Measurements from ENCODE around the gene PCDHGA12.
"Not testable (repeated sequence)": the region's sequence is repeated elsewhere in the genome, so short reads cannot be mapped to it uniquely, and the experiment has no call there.

PCDHGA12 gene

GRCh38 chr5:141419074-141419880, 11.0 kb upstream of the PCDHGA12 start:
- DNase-seq (ENCODE audit: insufficient read length) = no peak
- no peak for FAIRE-seq
- no peak for TF ChIP-seq TAF1 (IDR thresholded peaks at IDR 0.05; ENCODE audit: borderline replicate concordance, low read depth, low read length)
- no peak for TF ChIP-seq POLR2A (IDR thresholded peaks at IDR 0.05; ENCODE audit: low read depth, low read length)
- TF ChIP-seq POLR2AphosphoS5 (IDR thresholded peaks at IDR 0.05; ENCODE audit: low read depth, low read length) = no peak

DNA sequence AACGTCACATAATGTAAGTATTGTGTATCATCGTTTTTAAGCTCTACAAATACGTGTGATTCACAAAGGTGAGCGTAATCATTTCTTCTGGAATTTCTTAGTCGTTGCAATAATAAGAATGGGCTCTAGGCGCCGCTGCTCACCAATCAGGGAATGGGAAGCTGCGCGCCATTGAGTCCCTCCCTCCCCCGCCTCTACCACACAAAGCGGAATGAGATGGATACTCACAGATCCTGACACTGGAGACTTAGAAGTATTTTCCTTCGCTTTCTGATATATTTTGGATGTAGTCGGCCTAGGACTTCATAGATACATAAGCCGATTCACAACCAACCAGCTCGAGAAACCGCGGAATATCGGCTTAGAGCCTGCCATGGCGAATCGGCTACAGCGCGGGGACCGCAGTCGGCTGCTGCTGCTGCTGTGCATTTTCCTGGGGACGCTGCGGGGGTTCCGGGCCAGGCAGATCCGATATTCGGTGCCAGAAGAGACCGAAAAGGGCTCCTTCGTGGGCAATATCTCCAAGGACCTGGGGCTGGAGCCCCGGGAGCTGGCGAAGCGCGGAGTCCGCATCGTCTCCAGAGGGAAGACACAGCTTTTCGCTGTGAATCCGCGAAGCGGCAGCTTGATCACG, 9.3 kb upstream of the PCDHGA12 start, which contains the start of gene PCDHGA11:
Gene PCDHGA11 (plus strand): TSS at position 197 of the 634 bp plus-strand sequence. CDS start 177 bp downstream, at position 374.
- no peak for TF ChIP-seq POLR2AphosphoS5 (IDR thresholded peaks at IDR 0.05; ENCODE audit: low read depth, low read length)
- no peak for TF ChIP-seq TAF1 (IDR thresholded peaks at IDR 0.05; ENCODE audit: borderline replicate concordance, low read depth, low read length)
- no peak for TF ChIP-seq POLR2A (IDR thresholded peaks at IDR 0.05; ENCODE audit: low read depth, low read length)
- DNase-seq (ENCODE audit: insufficient read length) (peak; percentile 44), FAIRE-seq (peak; percentile 76)

DNA sequence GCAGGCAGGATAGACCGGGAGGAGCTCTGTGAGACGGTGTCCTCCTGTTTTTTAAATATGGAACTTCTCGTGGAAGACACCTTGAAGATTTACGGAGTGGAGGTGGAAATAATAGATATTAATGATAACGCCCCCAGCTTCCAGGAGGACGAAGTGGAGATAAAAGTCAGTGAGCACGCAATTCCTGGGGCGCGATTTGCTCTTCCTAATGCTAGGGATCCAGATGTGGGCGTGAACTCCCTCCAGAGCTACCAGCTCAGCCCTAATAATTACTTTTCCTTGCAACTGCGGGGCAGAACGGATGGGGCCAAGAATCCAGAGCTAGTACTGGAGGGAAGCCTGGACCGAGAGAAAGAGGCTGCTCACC, 8.8 kb upstream of the PCDHGA12 start:
- DNase-seq (ENCODE audit: insufficient read length) = no peak
- TF ChIP-seq TAF1 (IDR thresholded peaks at IDR 0.05; ENCODE audit: borderline replicate concordance, low read depth, low read length) (no peak), POLR2AphosphoS5 (IDR thresholded peaks at IDR 0.05; ENCODE audit: low read depth, low read length) (no peak), POLR2A (IDR thresholded peaks at IDR 0.05; ENCODE audit: low read depth, low read length) (no peak)
- FAIRE-seq = no peak

DNA sequence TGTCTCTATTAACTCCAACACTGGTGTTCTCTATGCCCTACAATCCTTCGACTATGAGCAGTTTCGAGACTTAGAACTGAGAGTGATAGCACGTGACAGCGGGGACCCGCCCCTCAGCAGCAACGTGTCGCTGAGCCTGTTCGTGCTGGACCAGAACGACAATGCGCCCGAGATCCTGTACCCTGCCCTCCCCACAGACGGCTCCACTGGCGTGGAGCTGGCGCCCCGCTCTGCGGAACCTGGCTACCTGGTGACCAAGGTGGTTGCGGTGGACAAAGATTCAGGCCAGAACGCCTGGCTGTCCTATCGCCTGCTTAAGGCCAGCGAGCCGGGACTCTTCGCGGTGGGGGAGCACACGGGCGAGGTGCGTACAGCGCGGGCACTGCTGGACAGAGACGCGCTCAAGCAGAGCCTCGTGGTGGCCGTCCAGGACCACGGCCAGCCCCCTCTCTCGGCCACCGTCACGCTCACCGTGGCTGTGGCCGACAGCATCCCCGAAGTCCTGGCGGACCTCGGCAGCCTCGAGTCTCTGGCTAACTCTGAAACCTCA, 7.5 kb upstream of the PCDHGA12 start:
- FAIRE-seq (no peak), DNase-seq (ENCODE audit: insufficient read length) (no peak)
- TF ChIP-seq TAF1 (IDR thresholded peaks at IDR 0.05; ENCODE audit: borderline replicate concordance, low read depth, low read length) (no peak), POLR2AphosphoS5 (IDR thresholded peaks at IDR 0.05; ENCODE audit: low read depth, low read length) (no peak), POLR2A (IDR thresholded peaks at IDR 0.05; ENCODE audit: low read depth, low read length) (no peak)

- no peak for TF ChIP-seq TAF1 (IDR thresholded peaks at IDR 0.05; ENCODE audit: borderline replicate concordance, low read depth, low read length)
- no peak for TF ChIP-seq POLR2A (IDR thresholded peaks at IDR 0.05; ENCODE audit: low read depth, low read length)
- TF ChIP-seq POLR2AphosphoS5 (IDR thresholded peaks at IDR 0.05; ENCODE audit: low read depth, low read length) = no peak
- FAIRE-seq = no peak
- DNase-seq (ENCODE audit: insufficient read length) = no peak
These were observed 2.4 kb upstream of the PCDHGA12 start for GRCh38 chr5:141427783-141428426.

DNA sequence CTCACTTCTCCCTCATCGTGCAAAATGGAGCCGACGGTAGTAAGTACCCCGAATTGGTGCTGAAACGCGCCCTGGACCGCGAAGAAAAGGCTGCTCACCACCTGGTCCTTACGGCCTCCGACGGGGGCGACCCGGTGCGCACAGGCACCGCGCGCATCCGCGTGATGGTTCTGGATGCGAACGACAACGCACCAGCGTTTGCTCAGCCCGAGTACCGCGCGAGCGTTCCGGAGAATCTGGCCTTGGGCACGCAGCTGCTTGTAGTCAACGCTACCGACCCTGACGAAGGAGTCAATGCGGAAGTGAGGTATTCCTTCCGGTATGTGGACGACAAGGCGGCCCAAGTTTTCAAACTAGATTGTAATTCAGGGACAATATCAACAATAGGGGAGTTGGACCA, 979 bp downstream of the PCDHGA12 start:
- DNase-seq (ENCODE audit: insufficient read length) = no peak
- peak; percentile 30 for FAIRE-seq
- TF ChIP-seq POLR2AphosphoS5 (IDR thresholded peaks at IDR 0.05; ENCODE audit: low read depth, low read length) (peak; percentile 54; the same call in 1 of the 2 replicates), TAF1 (IDR thresholded peaks at IDR 0.05; ENCODE audit: borderline replicate concordance, low read depth, low read length) (0 out of 2 replicates have a peak, but pooled peaks have one; percentile 44), POLR2A (IDR thresholded peaks at IDR 0.05; ENCODE audit: low read depth, low read length) (peak; percentile 54; the same call in 1 of the 2 replicates)

DNA sequence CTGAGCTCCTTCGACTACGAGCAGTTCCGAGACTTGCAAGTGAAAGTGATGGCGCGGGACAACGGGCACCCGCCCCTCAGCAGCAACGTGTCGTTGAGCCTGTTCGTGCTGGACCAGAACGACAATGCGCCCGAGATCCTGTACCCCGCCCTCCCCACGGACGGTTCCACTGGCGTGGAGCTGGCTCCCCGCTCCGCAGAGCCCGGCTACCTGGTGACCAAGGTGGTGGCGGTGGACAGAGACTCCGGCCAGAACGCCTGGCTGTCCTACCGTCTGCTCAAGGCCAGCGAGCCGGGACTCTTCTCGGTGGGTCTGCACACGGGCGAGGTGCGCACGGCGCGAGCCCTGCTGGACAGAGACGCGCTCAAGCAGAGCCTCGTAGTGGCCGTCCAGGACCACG, 2.0 kb downstream of the PCDHGA12 start:
- FAIRE-seq = not testable (repeated sequence)

GRCh38 chr5:141432726-141433125, 2.4 kb downstream of the PCDHGA12 start:
- not testable (repeated sequence) for FAIRE-seq; DNase-seq (ENCODE audit: insufficient read length)

More for the DNA sequence above, 2.0 kb downstream of the PCDHGA12 start:
- not testable (repeated sequence) for DNase-seq (ENCODE audit: insufficient read length)

GRCh38 chr5:141434006-141434405, 3.7 kb downstream of the PCDHGA12 start:
- DNase-seq (ENCODE audit: insufficient read length) (no peak), FAIRE-seq (no peak)
- no peak for TF ChIP-seq TAF1 (IDR thresholded peaks at IDR 0.05; ENCODE audit: borderline replicate concordance, low read depth, low read length)
- TF ChIP-seq POLR2AphosphoS5 (IDR thresholded peaks at IDR 0.05; ENCODE audit: low read depth, low read length) = no peak
- no peak for TF ChIP-seq POLR2A (IDR thresholded peaks at IDR 0.05; ENCODE audit: low read depth, low read length)

DNA sequence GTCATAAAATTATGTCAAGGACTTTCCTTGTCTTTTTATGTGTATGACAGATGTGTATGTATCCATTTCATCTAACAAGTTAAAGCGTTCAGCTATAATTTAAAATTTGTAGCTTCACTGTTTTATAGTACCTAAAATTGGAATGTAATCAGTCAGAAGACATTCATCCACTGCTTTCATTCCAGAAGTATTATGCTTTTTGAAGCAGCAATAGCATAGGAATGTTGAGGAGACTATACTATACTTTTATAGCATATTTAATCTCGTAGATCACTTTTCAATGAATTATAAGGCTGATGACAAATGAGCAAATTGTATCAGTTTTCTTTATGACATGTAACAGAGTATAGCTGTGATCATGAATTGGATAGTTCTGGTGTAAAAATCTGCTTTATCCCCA, 6.9 kb downstream of the PCDHGA12 start:
- no peak for DNase-seq (ENCODE audit: insufficient read length)
- no peak for TF ChIP-seq POLR2AphosphoS5 (IDR thresholded peaks at IDR 0.05; ENCODE audit: low read depth, low read length)
- no peak for TF ChIP-seq POLR2A (IDR thresholded peaks at IDR 0.05; ENCODE audit: low read depth, low read length)
- TF ChIP-seq TAF1 (IDR thresholded peaks at IDR 0.05; ENCODE audit: borderline replicate concordance, low read depth, low read length) = no peak
- FAIRE-seq = no peak

DNA sequence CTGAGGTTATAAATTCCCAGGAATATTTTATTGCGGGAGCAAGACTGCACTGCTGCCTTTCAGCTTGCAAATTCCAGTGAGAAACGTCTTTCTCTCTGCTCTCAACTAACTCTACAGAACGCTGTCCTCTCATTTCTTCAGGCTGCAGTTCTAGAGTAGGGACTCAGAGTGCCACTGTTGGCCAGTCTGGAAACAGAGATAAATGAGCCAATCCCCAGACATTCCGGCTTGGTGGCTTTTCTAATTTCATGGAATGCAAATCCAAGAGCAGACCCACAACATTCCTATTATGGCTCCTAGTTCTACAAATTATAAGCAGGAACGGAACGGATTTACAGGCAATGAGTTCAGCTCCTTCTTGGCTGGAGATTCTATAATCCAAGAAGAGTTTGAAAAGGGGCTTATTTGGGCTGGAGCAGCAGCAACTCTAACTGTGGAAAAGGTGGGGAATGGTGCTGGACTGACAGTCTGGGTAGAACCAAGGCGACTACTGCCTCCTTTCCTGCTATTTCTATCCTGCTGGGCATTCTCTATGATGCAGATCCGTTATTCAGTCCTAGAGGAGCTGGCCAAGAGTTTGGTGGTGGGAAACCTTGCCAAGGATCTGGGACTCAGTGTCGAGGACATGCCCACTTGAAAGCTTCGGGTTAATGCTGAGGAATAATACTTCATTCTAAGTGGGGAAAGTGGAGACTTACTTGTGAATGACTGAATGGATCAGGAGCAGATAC, 9.3 kb downstream of the PCDHGA12 start:
- DNase-seq (ENCODE audit: insufficient read length) (no peak), FAIRE-seq (no peak)
- TF ChIP-seq POLR2AphosphoS5 (IDR thresholded peaks at IDR 0.05; ENCODE audit: low read depth, low read length) (no peak), TAF1 (IDR thresholded peaks at IDR 0.05; ENCODE audit: borderline replicate concordance, low read depth, low read length) (no peak), POLR2A (IDR thresholded peaks at IDR 0.05; ENCODE audit: low read depth, low read length) (no peak)
